Measurements from ENCODE around the gene DMRTC2.

DNA sequence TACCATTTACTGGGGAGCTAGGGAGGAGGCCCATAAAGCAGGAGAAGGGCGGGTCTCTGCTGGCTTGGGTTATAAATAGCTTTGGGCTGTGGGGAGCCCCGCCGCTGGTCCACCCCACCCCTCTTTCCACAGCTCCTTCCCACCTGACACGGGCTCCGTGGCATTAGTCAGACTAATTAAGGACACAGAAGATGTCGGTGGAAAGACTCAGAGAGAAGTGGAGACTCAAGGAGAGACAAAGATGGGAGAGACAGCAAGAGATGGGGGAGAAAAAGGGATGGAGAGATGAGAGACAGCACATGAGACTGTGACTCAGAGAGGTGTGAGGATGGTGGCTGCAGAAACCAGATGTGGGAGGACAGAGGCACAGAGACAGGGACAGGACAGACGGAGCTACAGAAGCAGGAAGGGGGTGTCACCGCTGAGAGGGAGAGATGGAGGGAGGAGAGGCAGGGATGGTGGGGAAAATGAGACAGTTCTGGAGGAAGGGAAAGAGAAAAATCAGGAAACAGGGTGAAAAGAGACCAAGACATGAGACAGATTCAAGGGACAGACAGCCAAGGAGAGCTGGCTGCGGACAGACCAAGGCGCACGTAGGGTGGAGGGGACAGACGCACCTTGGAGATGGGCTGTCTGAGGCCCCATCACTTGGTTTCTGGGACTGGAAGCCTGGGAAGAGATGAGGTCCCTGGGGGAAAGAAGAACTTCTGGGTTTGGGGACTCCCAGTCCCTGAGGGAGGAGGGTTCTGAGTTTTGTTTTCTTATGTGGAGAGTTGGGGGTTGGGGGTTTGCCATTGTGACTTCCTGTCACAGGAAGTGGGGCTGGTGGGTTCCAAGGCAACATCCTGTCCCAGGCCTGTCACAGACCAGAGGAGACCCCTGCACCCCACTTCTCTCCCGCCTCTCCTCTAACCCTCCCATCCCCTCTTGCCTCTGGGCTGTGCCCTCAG, 42.2 kb downstream of the DMRTC2 start:
- TF ChIP-seq CTCF (IDR thresholded peaks at IDR 0.05) (no peak), SIN3A (IDR thresholded peaks at IDR 0.05; ENCODE audit: borderline replicate concordance, insufficient read depth, low read depth, low read length) (no peak), POLR2AphosphoS5 (IDR thresholded peaks at IDR 0.05; ENCODE audit: low read depth, low read length) (no peak), REST (IDR thresholded peaks at IDR 0.05; ENCODE audit: insufficient read depth in 1 of 2, low read depth in 2 of 2, low read length in 1 of 2) (no peak), TCF7L2 (IDR thresholded peaks at IDR 0.05; ENCODE audit: low read depth, low read length) (no peak)
